WTC11 (cell line): Measurements from ENCODE around the gene GNL3. TPM values are rescaled to one million over a fixed set of nuclear protein-coding genes. Genes with fewer than 3 reads are reported as not detected.

ENCODE experiments used
- ATAC-seq: fragments of 200-7000 bp; cut with Tn5 transposase; 2 replicates; pipeline ENCODE4 v1.10.0; 2021; ENCODE audit warnings: mild to moderate bottlenecking, moderate library complexity
- CTCF ChIA-PET: fragments of 300-600 bp; sonication (Branson Sonifier 250); formaldehyde crosslinking; loops from one replicate; lab custom pipeline; 2021; ENCODE audit warnings: antibody characterized with exemption; lab: Charles Lee
- POLR2A ChIA-PET: fragments of 350-600 bp; sonication (Branson Sonifier 250); formaldehyde crosslinking; loops from one replicate; lab custom pipeline; 2021; ENCODE audit warnings: antibody characterized with exemption; lab: Charles Lee
- DNase-seq: peaks from one replicate; pipeline ENCODE4 v3.0.0; 2021; ENCODE audit warnings: low spot score
- H3K27ac Mint-ChIP-seq: 2 replicates; pipeline ENCODE4 v1.8.0; 2021; ENCODE audit warnings: mixed read lengths
- H3K27me3 Mint-ChIP-seq: 2 replicates; pipeline ENCODE4 v1.8.0; 2021; ENCODE audit warnings: low read depth, mild to moderate bottlenecking, moderate library complexity, mixed read lengths
- H3K36me3 Mint-ChIP-seq: 2 replicates; pipeline ENCODE4 v1.8.0; 2021; ENCODE audit warnings: mixed read lengths
- H3K4me1 Mint-ChIP-seq: 2 replicates; pipeline ENCODE4 v1.8.0; 2022; ENCODE audit warnings: mixed read lengths
- H3K4me3 Mint-ChIP-seq: 2 replicates; pipeline ENCODE4 v1.8.0; 2021; ENCODE audit warnings: mild to moderate bottlenecking, moderate library complexity, mixed read lengths
- H3K9me3 Mint-ChIP-seq: 2 replicates; pipeline ENCODE4 v1.8.0; 2021; ENCODE audit warnings: mixed read lengths
- CREB1 ChIP-seq: sonication (generic); formaldehyde crosslinking; IDR thresholded peaks from 2 replicates; pipeline ENCODE4 v1.8.0; 2023; ENCODE audit warnings: mild to moderate bottlenecking, missing genetic modification reagents
- E2F4 ChIP-seq: sonication (generic); formaldehyde crosslinking; IDR thresholded peaks from 2 replicates; pipeline ENCODE4 v1.8.1; 2022; ENCODE audit warnings: low read depth, mild to moderate bottlenecking, moderate library complexity, missing genetic modification reagents, borderline replicate concordance
- ERG ChIP-seq: fragments of 250-450 bp; sonication (Bioruptor Pico); IDR thresholded peaks from 2 replicates; pipeline ENCODE4 v1.8.0; 2021; ENCODE audit warnings: mild to moderate bottlenecking
- FOXK1 ChIP-seq: sonication (generic); formaldehyde crosslinking; IDR thresholded peaks from 2 replicates; pipeline ENCODE4 v1.8.0; 2022; ENCODE audit warnings: mild to moderate bottlenecking, moderate library complexity, missing genetic modification reagents
- FOXP1 ChIP-seq: sonication (generic); formaldehyde crosslinking; IDR thresholded peaks from 2 replicates; pipeline ENCODE4 v1.8.0; 2022; ENCODE audit warnings: missing genetic modification reagents, mild to moderate bottlenecking, moderate library complexity, borderline replicate concordance
- GABPB1 ChIP-seq: sonication (generic); formaldehyde crosslinking; IDR thresholded peaks from 2 replicates; pipeline ENCODE4 v1.8.1; 2023; ENCODE audit warnings: mild to moderate bottlenecking, missing genetic modification reagents
- IRF2 ChIP-seq: sonication (generic); formaldehyde crosslinking; IDR thresholded peaks from 2 replicates; pipeline ENCODE4 v1.8.0; 2022; ENCODE audit warnings: low read depth, missing genetic modification reagents, borderline replicate concordance
- MAX ChIP-seq: sonication (generic); formaldehyde crosslinking; IDR thresholded peaks from 2 replicates; pipeline ENCODE4 v1.8.0; 2022; ENCODE audit warnings: mild to moderate bottlenecking, missing genetic modification reagents
- MLX ChIP-seq: sonication (generic); formaldehyde crosslinking; IDR thresholded peaks from 2 replicates; pipeline ENCODE4 v1.8.1; 2023; ENCODE audit warnings: mild to moderate bottlenecking, missing genetic modification reagents, moderate library complexity
- NR1H2 ChIP-seq: sonication (generic); formaldehyde crosslinking; IDR thresholded peaks from 2 replicates; pipeline ENCODE4 v1.9.0; 2021; ENCODE audit warnings: mild to moderate bottlenecking, moderate library complexity, missing genetic modification reagents
- PRDM15 ChIP-seq: sonication (generic); formaldehyde crosslinking; IDR thresholded peaks from 2 replicates; pipeline ENCODE4 v1.8.0; 2022; ENCODE audit warnings: missing genetic modification reagents
- SMAD3 ChIP-seq: sonication (generic); formaldehyde crosslinking; IDR thresholded peaks from 2 replicates; pipeline ENCODE4 v1.8.0; 2022; ENCODE audit warnings: missing genetic modification reagents, mild to moderate bottlenecking, borderline replicate concordance
- SOX15 ChIP-seq: fragments of 250-450 bp; sonication (Bioruptor Pico); IDR thresholded peaks from 2 replicates; pipeline ENCODE4 v1.9.0; 2021; ENCODE audit warnings: mild to moderate bottlenecking
- SP1 ChIP-seq: sonication (generic); formaldehyde crosslinking; conservative IDR thresholded peaks from 2 replicates; pipeline ENCODE4 v1.8.1; 2022; ENCODE audit warnings: missing genetic modification reagents
- TEAD1 ChIP-seq: sonication (generic); formaldehyde crosslinking; IDR thresholded peaks from 2 replicates; pipeline ENCODE4 v1.8.0; 2022; ENCODE audit warnings: mild to moderate bottlenecking, missing genetic modification reagents
- USF2 ChIP-seq: sonication (generic); formaldehyde crosslinking; IDR thresholded peaks from 2 replicates; pipeline ENCODE4 v1.8.1; 2023; ENCODE audit warnings: mild to moderate bottlenecking, missing genetic modification reagents, moderate library complexity
- ZNF138 ChIP-seq: sonication (generic); formaldehyde crosslinking; conservative IDR thresholded peaks from 2 replicates; pipeline ENCODE4 v1.8.1; 2022; ENCODE audit warnings: mild to moderate bottlenecking, moderate library complexity, missing genetic modification reagents
- ZNF263 ChIP-seq: sonication (generic); formaldehyde crosslinking; IDR thresholded peaks from 2 replicates; pipeline ENCODE4 v1.8.1; 2022; ENCODE audit warnings: low read depth, mild to moderate bottlenecking, moderate library complexity, missing genetic modification reagents
- ZNF416 ChIP-seq: fragments of 250-450 bp; sonication (Bioruptor Pico); IDR thresholded peaks from 2 replicates; pipeline ENCODE4 v1.9.0; 2021; ENCODE audit warnings: mild to moderate bottlenecking, inconsistent platforms
- ZNF423 ChIP-seq: fragments of 250-450 bp; sonication (Bioruptor Pico); IDR thresholded peaks from 2 replicates; pipeline ENCODE4 v2.1.2; 2022; ENCODE audit warnings: mild to moderate bottlenecking, moderate library complexity
- ZNF532 ChIP-seq: fragments of 250-450 bp; sonication (Bioruptor Pico); IDR thresholded peaks from 2 replicates; pipeline ENCODE4 v1.9.0; 2021; ENCODE audit warnings: mild to moderate bottlenecking, borderline replicate concordance
- total RNA-seq: library from RNA; stranded (reverse); gene quantifications from 3 replicates; pipeline ENCODE4 v1.2.3, GENCODE V29; 2021

Gene GNL3
- total RNA-seq, 1 experiment from 2014 or later, result 180 TPM

GRCh38 chr3:52683611-52684010 lies 2.2 kb upstream of the GNL3 start:
- ATAC-seq (no peak), DNase-seq (no peak)
- Mint-ChIP-seq H3K27me3 (no peaks in the 10 kb centered on the region; the same call in 1 of the 2 replicates), H3K4me3 (peak overlapping the region; percentile 84), H3K9me3 (no peaks in the 10 kb centered on the region), H3K36me3 (peaks cover 36% of the 10 kb centered on the region)
- CTCF ChIA-PET, result no interaction called here
- POLR2A ChIA-PET, result no interaction called here
- no peak for TF ChIP-seq SOX15 (CRISPR knock-in tag)
- no peak for TF ChIP-seq FOXK1 (CRISPR knock-in tag)
- TF ChIP-seq CREB1 (CRISPR knock-in tag), result no peak
- no peak for TF ChIP-seq ZNF423
- TF ChIP-seq TEAD1, result no peak
- TF ChIP-seq SMAD3, result no peak
- no peak for TF ChIP-seq PRDM15 (CRISPR knock-in tag)
- TF ChIP-seq MLX (CRISPR knock-in tag), result no peak
- no peak for TF ChIP-seq USF2 (CRISPR knock-in tag)
- no peak for TF ChIP-seq ZNF263 (CRISPR knock-in tag)
- TF ChIP-seq, all 79 proteins: peak for 0
- Mint-ChIP-seq H3K4me1 (peaks cover 30% of the 10 kb centered on the region), H3K27ac (no peak overlapping the region)

- Mint-ChIP-seq H3K36me3 (peaks cover 36% of the 10 kb centered on the region), H3K4me3 (peak overlapping the region; percentile 84), H3K4me1 (peaks cover 30% of the 10 kb centered on the region), H3K27me3 (no peaks in the 10 kb centered on the region; the same call in 1 of the 2 replicates), H3K9me3 (no peaks in the 10 kb centered on the region), H3K27ac (no peak overlapping the region)
- DNase-seq, result no peak
- no peak for ATAC-seq
- ChIA-PET POLR2A (no interaction called here), CTCF (no interaction called here)
- no peak for TF ChIP-seq SP1
- TF ChIP-seq E2F4 (CRISPR knock-in tag), result no peak
- TF ChIP-seq NR1H2 (CRISPR knock-in tag), result no peak
- no peak for TF ChIP-seq FOXP1
These were observed 1.6 kb upstream of the GNL3 start for GRCh38 chr3:52684184-52684583.

- DNase-seq (peak; percentile 78), ATAC-seq (peak; percentile 86)
- H3K4me1 Mint-ChIP-seq, result peaks cover 30% of the 10 kb centered on the region
- ChIA-PET CTCF (interaction anchor here (1.0 kb wide), 1 partner anchor 203 kb away, joined by 4 read pairs; no protein-coding TSS in a partner anchor), POLR2A (no interaction called here)
- peak overlapping the region; percentile 84 for H3K4me3 Mint-ChIP-seq
- no peaks in the 10 kb centered on the region; the same call in 1 of the 2 replicates for H3K27me3 Mint-ChIP-seq
- H3K27ac Mint-ChIP-seq, result peak overlapping the region; percentile 89
- peaks cover 45% of the 10 kb centered on the region for H3K36me3 Mint-ChIP-seq
- H3K9me3 Mint-ChIP-seq, result no peaks in the 10 kb centered on the region
- no peak for TF ChIP-seq IRF2 (CRISPR knock-in tag)
- no peak for TF ChIP-seq FOXK1 (CRISPR knock-in tag)
- TF ChIP-seq SMAD3, result no peak
- no peak for TF ChIP-seq ZNF416 (CRISPR knock-in tag)
- no peak for TF ChIP-seq ERG (CRISPR knock-in tag)
- no peak for TF ChIP-seq ZNF138
- TF ChIP-seq FOXP1, result no peak
- TF ChIP-seq ZNF532 (CRISPR knock-in tag), result no peak
- no peak for TF ChIP-seq GABPB1 (CRISPR knock-in tag)
- TF ChIP-seq MAX, result no peak
These were observed 535 bp upstream of the GNL3 start for GRCh38 chr3:52685285-52685708.
